ENCODE results near the gene APOL1. TPM values are rescaled to one million over a fixed set of nuclear protein-coding genes. Genes with fewer than 3 reads are reported as not detected.

APOL1 gene
- polyA plus RNA-seq, 1 experiment: 1.9 TPM

DNA sequence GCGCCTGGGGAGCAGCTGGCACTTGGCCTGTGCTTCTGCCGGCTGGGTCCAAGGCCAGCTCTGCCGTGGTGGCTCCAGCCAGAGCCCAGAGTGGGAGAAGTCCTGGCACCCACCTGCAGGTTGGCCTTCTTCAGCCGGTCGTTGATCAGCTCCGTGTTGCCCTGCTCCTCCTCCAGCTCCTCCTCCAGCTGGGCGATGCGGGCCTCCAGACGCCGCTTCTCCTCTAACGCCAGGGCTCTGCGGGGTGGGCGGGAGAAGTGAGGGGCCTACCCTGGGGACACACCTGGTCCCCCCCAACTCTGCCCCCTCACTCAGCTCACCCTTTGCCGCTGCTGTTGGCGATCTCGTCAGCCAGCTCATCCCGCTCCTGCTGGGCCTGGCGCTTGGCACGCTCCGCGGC is 32.6 kb downstream of the APOL1 start:
- no peaks in the 10 kb centered on the region for H3K27me3 ChIP-seq (ENCODE audit: control insufficient read depth, insufficient read depth, low read length)
- no peak for DNase-seq (ENCODE audit: low read depth)
- ChIA-PET CTCF (interaction anchor here (0.6 to 4.0 kb wide), 14 partner anchors 8 to 201 kb away, joined by 3 to 23 read pairs (median 8); partner anchors contain the start of gene APOL2), POLR2A (no interaction called here)
- TF ChIP-seq, protein P1, sequence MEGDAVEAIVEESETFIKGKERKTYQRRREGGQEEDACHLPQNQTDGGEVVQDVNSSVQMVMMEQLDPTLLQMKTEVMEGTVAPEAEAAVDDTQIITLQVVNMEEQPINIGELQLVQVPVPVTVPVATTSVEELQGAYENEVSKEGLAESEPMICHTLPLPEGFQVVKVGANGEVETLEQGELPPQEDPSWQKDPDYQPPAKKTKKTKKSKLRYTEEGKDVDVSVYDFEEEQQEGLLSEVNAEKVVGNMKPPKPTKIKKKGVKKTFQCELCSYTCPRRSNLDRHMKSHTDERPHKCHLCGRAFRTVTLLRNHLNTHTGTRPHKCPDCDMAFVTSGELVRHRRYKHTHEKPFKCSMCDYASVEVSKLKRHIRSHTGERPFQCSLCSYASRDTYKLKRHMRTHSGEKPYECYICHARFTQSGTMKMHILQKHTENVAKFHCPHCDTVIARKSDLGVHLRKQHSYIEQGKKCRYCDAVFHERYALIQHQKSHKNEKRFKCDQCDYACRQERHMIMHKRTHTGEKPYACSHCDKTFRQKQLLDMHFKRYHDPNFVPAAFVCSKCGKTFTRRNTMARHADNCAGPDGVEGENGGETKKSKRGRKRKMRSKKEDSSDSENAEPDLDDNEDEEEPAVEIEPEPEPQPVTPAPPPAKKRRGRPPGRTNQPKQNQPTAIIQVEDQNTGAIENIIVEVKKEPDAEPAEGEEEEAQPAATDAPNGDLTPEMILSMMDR (IDR thresholded peaks at IDR 0.05; ENCODE audit: insufficient read depth, low read depth, low read length): no peak
- H3K36me3 ChIP-seq (ENCODE audit: control insufficient read depth, insufficient read depth, low read length): peaks cover 75% of the 10 kb centered on the region
- H3K4me3 ChIP-seq (ENCODE audit: low read depth, low read length): no peak overlapping the region

DNA sequence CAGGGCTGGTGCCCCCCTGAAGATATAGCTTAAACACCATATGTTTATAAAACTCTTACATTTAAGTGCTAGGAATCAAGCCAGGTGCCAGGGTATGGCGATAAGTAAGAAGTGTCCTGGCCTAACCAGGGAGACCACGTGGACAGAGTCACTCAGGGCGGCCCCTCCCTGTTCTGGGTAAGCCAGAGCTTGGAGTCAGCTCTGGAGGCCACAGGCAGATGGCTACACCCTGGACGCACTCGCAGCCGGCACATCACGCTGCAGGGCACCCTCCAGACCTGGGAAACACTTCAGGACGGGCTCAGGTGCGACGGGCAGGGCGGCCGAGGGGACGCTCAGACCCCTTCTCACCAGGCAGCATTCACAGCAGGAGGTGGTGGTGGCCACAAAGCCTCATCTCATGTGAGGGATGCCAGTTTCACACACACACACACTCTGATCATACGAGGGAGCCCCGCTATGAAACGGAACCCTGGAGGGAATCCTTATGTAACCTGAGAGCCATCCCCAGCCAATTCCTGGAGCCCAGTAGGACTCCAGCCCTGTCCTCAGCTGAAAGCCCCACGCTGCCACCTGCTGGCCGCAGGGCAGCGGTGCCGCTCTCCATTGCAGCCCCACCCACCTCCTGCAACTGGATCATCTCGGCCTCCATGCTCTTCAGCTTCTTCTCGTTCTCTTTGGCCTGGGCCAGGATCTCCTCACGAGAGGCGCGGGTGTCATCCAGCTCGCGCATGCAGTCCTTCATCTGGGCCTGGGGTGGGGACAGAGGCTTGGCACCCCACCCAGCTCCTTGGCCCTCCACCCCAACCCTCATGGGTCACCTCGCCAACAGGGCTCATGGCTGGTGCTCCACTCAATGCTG is 33.4 kb downstream of the APOL1 start:
- DNase-seq (ENCODE audit: low read depth): peak; percentile 16
- Histone ChIP-seq H3K4me3 (ENCODE audit: low read depth, low read length) (no peak overlapping the region), H3K27me3 (ENCODE audit: control insufficient read depth, insufficient read depth, low read length) (no peaks in the 10 kb centered on the region), H3K36me3 (ENCODE audit: control insufficient read depth, insufficient read depth, low read length) (peaks cover 70% of the 10 kb centered on the region)
- TF ChIP-seq, protein P1 (IDR thresholded peaks at IDR 0.05; ENCODE audit: insufficient read depth, low read depth, low read length): peak; percentile 97
- POLR2A ChIA-PET: interaction anchor here (0.6 kb wide), 1 partner anchor 196 kb away, joined by 6 read pairs; the partner anchor contains the start of gene TXN2
- CTCF ChIA-PET: interaction anchor here (0.6 to 4.0 kb wide), 18 partner anchors 8 to 201 kb away, joined by 3 to 23 read pairs (median 5); partner anchors contain the start of gene APOL2

DNA sequence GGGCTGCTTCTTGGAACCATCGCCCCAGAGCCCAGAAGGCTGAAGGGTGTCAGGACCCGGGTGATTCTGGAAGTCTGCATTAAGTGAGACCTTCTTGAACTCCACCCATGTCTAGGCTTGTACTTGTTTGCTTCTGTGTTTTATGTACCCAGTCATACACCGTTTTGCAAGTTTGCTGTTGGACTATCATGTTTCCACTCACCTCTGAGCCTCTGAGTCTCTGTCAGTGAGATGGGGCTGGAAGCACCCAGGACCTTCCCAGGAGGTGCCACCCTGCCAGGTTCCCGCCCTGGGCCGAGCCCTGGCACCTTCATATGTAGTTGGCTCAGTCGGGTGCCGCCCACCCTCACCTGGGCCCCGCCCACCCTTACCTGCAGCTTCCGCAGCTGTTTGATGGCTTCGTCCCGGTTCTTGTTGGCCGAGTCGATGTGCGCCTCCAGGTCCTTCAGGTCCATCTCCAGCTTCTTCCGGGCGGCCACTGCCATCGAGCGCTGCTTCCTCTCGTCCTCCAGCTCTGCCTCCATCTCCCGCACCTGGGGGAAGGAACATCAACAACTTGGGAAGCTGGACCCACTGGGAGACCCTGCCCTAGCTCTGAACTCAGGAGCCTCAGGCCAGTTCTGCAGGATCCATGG is 35.1 kb downstream of the APOL1 start:
- no peaks in the 10 kb centered on the region for H3K27me3 ChIP-seq (ENCODE audit: control insufficient read depth, insufficient read depth, low read length)
- CTCF ChIA-PET: interaction anchor here (0.8 to 4.0 kb wide), 10 partner anchors 9 to 175 kb away, joined by 3 to 23 read pairs (median 4); partner anchors contain the start of gene APOL2
- H3K36me3 ChIP-seq (ENCODE audit: control insufficient read depth, insufficient read depth, low read length): peaks cover 69% of the 10 kb centered on the region
- DNase-seq (ENCODE audit: low read depth): no peak
- no peak overlapping the region for H3K4me3 ChIP-seq (ENCODE audit: low read depth, low read length)
- TF ChIP-seq, protein P1 (IDR thresholded peaks at IDR 0.05; ENCODE audit: insufficient read depth, low read depth, low read length): no peak
- POLR2A ChIA-PET: no interaction called here

DNA sequence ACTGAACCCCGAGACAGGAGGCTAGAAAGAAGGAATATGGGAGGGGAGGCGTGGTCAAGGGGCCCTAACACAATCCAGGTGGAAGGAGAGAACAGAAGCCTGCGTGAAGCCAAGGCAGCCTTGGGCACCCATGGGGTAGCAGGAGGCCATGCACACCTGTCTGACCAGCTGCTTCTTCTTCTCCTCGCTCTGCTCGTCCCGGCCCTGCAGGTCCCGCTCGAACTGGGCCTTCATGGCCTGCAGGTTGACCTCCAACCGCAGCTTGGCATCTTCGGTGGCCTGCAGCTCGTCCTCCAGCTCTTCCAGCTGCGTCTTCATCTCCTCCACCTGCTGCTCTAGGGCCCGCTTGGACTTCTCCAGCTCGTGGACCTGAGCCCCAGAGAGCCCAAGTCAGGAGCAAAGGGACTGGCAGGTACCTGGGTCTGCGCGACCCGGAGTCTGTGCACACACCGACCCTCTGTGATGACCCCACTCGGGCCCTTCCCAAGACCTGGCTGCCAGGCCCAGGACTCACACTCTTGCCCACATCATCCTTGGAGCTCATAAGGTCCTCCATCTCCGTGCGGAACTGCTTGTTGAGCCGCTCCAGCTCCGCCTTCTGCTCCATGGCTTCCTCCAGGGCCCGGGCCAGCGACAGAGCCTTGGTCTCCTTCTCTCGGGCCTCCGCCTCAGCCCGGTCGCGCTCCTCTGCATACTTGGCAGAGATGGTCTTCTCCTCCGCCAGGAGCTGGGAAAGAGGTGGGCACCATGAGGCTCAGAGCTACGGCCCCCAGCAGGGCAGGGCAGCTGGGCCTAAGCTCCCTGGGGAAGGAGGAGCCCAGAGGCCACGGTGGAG is 35.9 kb downstream of the APOL1 start:
- H3K27me3 ChIP-seq (ENCODE audit: control insufficient read depth, insufficient read depth, low read length): no peaks in the 10 kb centered on the region
- DNase-seq (ENCODE audit: low read depth): no peak
- no peak overlapping the region for H3K4me3 ChIP-seq (ENCODE audit: low read depth, low read length)
- peaks cover 73% of the 10 kb centered on the region for H3K36me3 ChIP-seq (ENCODE audit: control insufficient read depth, insufficient read depth, low read length)
- POLR2A ChIA-PET: no interaction called here
- CTCF ChIA-PET: interaction anchor here (0.6 to 4.0 kb wide), 9 partner anchors 8 to 145 kb away, joined by 3 to 21 read pairs (median 4); no protein-coding TSS in a partner anchor
- TF ChIP-seq, protein P1 (IDR thresholded peaks at IDR 0.05; ENCODE audit: insufficient read depth, low read depth, low read length): no peak

All from BJ (cell line).